ENCODE data around the gene KIF1A.

- no peak for TF ChIP-seq EP300 (IDR thresholded peaks at IDR 0.05)
- TF ChIP-seq, protein P1, sequence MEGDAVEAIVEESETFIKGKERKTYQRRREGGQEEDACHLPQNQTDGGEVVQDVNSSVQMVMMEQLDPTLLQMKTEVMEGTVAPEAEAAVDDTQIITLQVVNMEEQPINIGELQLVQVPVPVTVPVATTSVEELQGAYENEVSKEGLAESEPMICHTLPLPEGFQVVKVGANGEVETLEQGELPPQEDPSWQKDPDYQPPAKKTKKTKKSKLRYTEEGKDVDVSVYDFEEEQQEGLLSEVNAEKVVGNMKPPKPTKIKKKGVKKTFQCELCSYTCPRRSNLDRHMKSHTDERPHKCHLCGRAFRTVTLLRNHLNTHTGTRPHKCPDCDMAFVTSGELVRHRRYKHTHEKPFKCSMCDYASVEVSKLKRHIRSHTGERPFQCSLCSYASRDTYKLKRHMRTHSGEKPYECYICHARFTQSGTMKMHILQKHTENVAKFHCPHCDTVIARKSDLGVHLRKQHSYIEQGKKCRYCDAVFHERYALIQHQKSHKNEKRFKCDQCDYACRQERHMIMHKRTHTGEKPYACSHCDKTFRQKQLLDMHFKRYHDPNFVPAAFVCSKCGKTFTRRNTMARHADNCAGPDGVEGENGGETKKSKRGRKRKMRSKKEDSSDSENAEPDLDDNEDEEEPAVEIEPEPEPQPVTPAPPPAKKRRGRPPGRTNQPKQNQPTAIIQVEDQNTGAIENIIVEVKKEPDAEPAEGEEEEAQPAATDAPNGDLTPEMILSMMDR (IDR thresholded peaks at IDR 0.05) = no peak
- TF ChIP-seq POLR2AphosphoS5 (IDR thresholded peaks at IDR 0.05) = no peak
- no peak for TF ChIP-seq POLR2A (IDR thresholded peaks at IDR 0.05; ENCODE audit: low read depth)
Observed at GRCh38 chr2:240819126-240819857, 727 bp downstream of the KIF1A start.
